Ramos (cell line): ENCODE measurements around the gene CRNN.

Experiments used
- in situ Hi-C: fragments of 300-500 bp; cut with MboI; formaldehyde crosslinking; loops from one replicate; pipeline ENCODE4 v1.14.3; 2022; ENCODE audit warnings: low sequenced_read_pairs; ENCODE audit not compliant: unreplicated experiment

CRNN gene

DNA sequence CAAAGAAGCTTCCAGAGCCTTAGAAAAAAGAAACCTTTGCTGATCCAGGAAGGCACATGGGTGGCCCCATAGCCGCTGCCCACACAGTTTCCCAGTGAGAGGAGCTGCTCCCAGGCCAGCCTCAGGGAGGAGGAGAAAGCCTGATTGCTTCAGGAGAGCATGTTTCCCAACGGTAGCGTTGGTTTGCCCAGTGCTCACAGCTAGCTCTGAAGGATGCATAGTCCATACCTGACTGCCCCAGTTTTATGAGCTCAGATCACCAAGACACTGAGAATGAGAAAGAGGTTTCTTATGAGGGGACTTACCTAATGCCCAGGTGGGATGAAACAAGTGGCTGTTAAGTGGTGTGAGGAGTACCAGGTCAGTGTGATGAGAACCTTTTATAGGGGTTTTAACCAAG, at the start of gene CRNN:
TSS of gene CRNN (minus strand) at position 355 of the 400 bp plus-strand sequence. CDS start 2,030 bp downstream, outside the sequence.
- in situ Hi-C loops: no loop called here

DNA sequence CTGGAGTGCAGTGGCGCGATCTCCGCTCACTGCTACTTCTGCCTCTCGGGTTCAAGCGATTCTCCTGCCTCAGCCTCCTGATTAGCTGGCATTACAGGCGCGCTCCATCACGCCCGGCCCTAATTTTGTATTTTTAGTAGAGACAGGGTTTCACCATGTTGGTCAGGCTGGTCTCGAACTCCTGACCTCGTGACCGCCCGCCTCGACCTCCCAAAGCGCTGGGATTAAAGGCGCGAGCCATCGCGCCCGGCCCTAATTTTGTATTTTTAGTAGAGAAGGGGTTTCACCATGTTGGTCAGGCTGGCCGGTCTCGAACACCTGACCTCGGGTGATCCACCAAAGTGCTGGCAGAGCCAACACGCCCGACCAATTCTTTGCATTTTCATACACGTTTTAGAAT, 48.6 kb upstream of the CRNN start:
- in situ Hi-C loops: no loop called here

DNA sequence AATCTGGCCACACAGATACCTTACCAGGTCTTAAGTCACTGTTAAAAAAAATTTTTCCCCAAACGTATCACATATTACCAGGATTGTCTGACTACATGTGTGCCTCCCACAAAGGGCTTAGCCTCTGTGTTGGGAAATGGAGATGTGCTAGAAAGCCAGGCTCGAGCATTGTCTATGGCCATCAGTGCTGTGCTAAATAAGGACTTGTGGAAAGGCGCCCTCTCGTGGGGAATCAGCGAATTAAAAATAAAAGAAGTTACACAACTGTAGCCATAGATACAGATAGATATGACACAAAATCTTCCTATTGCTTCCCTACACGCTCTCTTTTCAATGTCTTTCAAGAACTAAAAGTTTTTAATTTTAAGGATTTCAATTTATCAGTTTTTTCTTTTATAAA, 47.5 kb upstream of the CRNN start:
- in situ Hi-C loops: no loop called here

DNA sequence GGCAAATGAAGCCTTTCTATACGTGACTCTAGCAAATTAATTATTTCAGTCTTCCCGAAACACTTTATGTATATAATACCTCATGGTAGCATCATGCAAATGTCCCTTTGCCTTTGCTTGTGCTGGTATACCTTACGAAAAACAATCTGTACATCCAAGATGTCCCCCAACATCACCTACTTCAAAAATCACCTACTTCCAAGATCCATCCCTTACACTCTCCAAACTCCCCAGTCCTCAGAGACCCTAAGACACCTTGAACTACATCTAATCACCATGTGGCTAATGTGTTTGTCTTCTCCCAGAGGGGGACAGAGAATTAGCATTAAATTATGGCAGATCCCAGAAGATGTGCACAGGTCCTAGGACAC, 46.5 kb upstream of the CRNN start:
- in situ Hi-C loops: no loop called here

- in situ Hi-C loops: no loop called here
Measured at GRCh38 chr1:152459596-152460528, 45.8 kb upstream of the CRNN start.

- in situ Hi-C loops: no loop called here
Measured at GRCh38 chr1:152458384-152459185, 44.5 kb upstream of the CRNN start.

DNA sequence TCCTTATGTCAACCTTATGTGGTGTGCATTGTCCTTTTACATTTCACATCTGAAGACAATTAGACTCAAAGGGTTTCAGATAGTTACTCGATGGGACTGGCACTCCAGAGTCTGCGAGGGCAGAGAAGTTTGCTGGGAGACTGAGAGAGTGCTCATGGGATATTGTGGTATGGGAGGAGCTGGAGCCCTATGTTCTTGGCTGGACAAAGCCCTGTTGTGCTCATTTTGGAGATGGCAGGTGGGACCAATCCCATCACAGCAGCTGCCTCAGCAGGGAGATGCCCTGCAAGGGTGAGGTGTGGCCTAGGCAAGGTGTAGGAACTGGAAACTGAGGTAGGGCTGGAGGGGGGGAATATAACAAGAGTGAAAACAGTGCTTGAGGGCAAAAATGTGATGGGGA, 43.5 kb upstream of the CRNN start:
- in situ Hi-C loops: no loop called here

GRCh38 chr1:152457071-152457470, 43.0 kb upstream of the CRNN start:
- in situ Hi-C loops: no loop called here

DNA sequence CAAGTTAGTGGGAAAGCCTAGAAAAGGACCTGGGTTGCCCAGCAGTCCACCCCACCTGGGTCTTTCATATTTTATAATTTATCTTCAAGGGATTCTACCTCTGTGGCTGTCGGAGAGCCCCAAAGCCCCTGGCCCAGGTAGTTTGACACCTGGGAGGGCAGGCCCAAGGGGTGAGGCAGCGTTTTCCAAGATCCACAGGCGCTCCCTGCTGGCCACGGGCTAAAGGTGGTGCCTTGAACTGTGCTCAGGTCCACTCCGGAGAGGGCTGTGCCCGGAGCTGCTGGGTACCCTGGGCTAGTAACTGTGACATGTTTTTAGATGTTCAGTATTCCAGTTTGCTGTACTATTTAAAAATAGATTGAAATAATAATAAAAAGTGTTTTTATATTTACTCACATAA, 37.2 kb upstream of the CRNN start:
- in situ Hi-C loops: no loop called here

DNA sequence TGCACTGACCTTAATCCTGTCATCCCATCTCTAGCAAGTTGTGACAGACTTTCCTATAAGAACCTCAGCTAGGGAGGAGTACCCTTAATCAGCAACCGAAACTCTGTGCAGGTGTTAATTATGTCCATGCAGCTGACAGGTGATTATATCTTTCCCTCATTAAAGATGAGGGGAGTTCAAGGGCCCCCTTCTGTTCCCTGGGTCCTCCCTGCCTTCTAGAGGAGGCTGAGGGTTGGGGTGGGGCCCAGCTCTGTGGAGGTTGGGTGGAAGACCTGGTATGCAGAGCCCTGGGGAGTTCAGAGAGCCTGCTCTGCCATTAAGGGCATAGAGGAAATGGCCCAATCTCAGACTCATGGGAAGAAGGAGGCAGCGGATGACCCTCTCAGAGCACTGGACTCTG, 35.6 kb upstream of the CRNN start:
- in situ Hi-C loops: loop anchor here (10.0 kb wide), 2 partner anchors 265 to 395 kb away; no protein-coding TSS in a partner anchor

GRCh38 chr1:152448496-152448895, 34.4 kb upstream of the CRNN start:
- in situ Hi-C loops: loop anchor here (10.0 kb wide), 2 partner anchors 264 to 394 kb away; no protein-coding TSS in a partner anchor

GRCh38 chr1:152448095-152448494, 34.0 kb upstream of the CRNN start:
- in situ Hi-C loops: loop anchor here (10.0 kb wide), 2 partner anchors 263 to 393 kb away; no protein-coding TSS in a partner anchor

DNA sequence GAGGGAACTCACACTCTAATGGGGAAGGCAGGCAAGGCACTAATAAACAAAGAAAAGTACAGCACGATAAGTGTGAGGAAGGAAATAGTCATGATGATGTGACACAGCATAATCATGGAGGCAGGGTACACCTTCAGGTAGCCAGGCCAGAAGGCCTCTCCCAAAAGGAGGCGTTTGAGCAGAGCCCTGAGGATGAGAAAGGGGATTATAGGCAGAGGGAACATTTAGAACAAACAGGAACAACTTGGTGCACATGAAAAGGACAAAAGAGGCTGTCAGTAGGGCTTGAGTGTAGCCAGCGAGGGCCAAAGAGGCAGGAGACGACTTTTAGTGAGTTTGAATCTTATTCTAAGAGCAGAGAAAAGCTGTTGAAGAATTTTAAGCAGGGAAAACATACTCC, 33.4 kb upstream of the CRNN start:
- in situ Hi-C loops: loop anchor here (10.0 kb wide), 2 partner anchors 263 to 393 kb away; no protein-coding TSS in a partner anchor

DNA sequence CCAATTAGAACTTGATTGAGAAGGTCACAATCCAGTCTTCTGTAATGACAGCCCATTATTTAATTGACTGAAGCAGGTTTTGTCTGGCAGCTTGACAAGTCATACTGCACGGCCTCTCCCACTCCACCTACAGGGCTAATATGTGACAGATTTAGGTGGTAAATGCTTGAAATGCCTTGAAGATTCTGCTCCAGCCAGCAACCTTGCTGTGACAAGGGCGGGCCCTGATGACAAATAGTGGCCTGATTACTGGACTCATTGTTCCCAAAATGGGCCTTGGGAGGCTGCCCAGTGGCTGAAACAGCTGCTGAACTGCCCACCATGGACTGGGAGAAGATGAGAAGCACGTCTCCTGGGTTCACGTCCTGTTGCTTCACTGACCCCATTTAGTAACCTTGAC, 30.0 kb upstream of the CRNN start:
- in situ Hi-C loops: loop anchor here (10.0 kb wide), 2 partner anchors 259 to 389 kb away; no protein-coding TSS in a partner anchor

GRCh38 chr1:152442765-152443164, 28.7 kb upstream of the CRNN start:
- in situ Hi-C loops: loop anchor here (10.0 kb wide), 2 partner anchors 258 to 388 kb away; no protein-coding TSS in a partner anchor

DNA sequence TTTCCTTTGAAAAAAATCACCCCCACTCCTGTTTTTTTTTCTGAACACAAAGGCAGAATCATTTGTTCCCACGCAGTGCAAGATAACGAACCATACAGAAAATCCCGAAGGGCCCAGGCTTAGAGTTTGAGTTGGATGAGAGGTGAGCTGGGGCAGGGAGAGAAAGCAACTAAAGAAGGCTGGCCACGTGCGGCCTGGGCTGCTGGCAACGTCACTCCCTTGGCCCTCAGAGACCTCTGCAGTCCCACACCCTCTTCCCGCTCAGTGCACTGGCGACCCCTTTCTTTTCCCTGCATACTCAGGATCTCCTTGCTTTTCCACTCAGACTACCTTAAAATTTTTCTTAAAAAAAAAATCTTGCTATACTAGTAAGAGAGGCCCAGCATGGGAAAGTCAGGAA, 28.2 kb upstream of the CRNN start:
- in situ Hi-C loops: loop anchor here (10.0 kb wide), 2 partner anchors 258 to 388 kb away; no protein-coding TSS in a partner anchor

GRCh38 chr1:152441756-152442155, 27.7 kb upstream of the CRNN start:
- in situ Hi-C loops: loop anchor here (10.0 kb wide), 2 partner anchors 257 to 387 kb away; no protein-coding TSS in a partner anchor

DNA sequence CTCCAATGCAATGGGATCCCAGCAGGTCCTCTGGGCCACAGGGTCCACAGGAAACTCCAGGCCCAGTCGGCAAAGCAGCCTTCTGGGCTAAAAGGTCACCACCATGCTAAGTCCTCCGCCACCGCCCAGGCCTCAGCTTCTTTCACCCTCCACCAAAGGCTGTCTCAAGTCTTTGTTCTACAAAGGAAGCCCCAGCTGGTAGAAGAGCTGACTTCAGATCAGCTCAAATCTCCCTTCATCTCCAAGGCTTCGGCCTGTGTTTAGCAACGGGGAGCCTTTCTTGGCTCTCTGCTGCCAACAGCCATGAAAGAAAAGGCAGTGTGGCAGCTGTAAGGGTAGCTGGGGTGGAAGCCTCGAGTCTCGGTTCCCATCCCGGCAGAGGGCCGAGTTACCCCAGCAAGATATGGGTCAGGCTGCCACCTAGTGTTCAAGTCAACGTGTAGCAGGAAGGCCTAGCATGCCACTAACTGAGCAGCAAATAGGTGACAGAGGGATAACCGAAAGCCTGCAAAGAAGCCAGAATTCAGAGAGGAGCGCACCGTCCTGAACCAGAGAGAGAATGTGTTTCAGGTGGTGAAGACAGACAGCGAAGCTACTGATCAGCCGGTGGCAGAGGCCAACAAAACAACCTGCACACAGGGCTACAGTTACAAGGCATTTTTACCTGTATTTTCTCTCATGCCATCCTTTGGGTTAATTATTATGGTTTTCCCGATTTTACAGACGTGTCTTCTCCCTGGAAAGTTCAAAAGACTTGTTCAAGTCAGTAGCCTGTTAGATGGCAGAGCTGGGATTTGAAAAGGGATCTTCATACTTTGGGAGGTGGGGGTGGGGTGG, 26.8 kb upstream of the CRNN start:
- in situ Hi-C loops: loop anchor here (10.0 kb wide), 2 partner anchors 256 to 386 kb away; no protein-coding TSS in a partner anchor

GRCh38 chr1:152436593-152437496, 22.8 kb upstream of the CRNN start:
- in situ Hi-C loops: no loop called here
